Activated CD4-positive, alpha-beta T cell treated with anti-CD3 and anti-CD28 coated beads, Interleukin-2, amount 50 U/mL, for 4 hours (primary cell): Measurements from ENCODE around the gene TRAPPC2L.

Source experiments
- DNase-seq, 2 experiments: peaks; one replicate each; pipeline ENCODE4 v3.0.0-alpha.2; 2020

The TRAPPC2L gene

GRCh38 chr16:88856828-88857727 is at the start of gene TRAPPC2L, which contains the start of gene GALNS:
Gene TRAPPC2L, plus strand, starts transcription at chr16:88857127. Its CDS starts 24 bp downstream, at chr16:88857151.
Gene GALNS, minus strand, starts transcription at chr16:88856947. Its CDS starts 70 bp downstream, at chr16:88856877.
- DNase-seq, result peak; percentile 98

- no peak for DNase-seq
Observed at GRCh38 chr16:88807142-88807625, 49.7 kb upstream of the TRAPPC2L start.

- no peak for DNase-seq
Observed at GRCh38 chr16:88807626-88808453, 49.1 kb upstream of the TRAPPC2L start.

GRCh38 chr16:88809068-88809675 is 47.8 kb upstream of the TRAPPC2L start:
- DNase-seq, result no peak

- DNase-seq, result no peak
Observed at GRCh38 chr16:88809676-88810165, 47.2 kb upstream of the TRAPPC2L start.

GRCh38 chr16:88810166-88810911 is 46.6 kb upstream of the TRAPPC2L start:
- no peak for DNase-seq

GRCh38 chr16:88810912-88811768 is 45.8 kb upstream of the TRAPPC2L start:
- peak; percentile 54 to 57 for DNase-seq

- peak; percentile 95 to 97 for DNase-seq
Observed at GRCh38 chr16:88811769-88812512, 45.0 kb upstream of the TRAPPC2L start, which contains the start of gene APRT. Gene APRT, minus strand, starts transcription at chr16:88811928. Its CDS starts 29 bp downstream, at chr16:88811899.

- DNase-seq, result no peak
Observed at GRCh38 chr16:88812513-88813268, 44.2 kb upstream of the TRAPPC2L start.

- DNase-seq, result no peak
Observed at GRCh38 chr16:88813269-88814143, 43.4 kb upstream of the TRAPPC2L start.

- no peak for DNase-seq
Observed at GRCh38 chr16:88814144-88814502, 42.8 kb upstream of the TRAPPC2L start.

- no peak for DNase-seq
Observed at GRCh38 chr16:88815227-88815626, 41.7 kb upstream of the TRAPPC2L start.

- peak; percentile 45 to 47 for DNase-seq
Observed at GRCh38 chr16:88815901-88816589, 40.9 kb upstream of the TRAPPC2L start.

- DNase-seq, result no peak
Observed at GRCh38 chr16:88816736-88817535, 40.0 kb upstream of the TRAPPC2L start.

- no peak for DNase-seq
Observed at GRCh38 chr16:88817785-88818574, 38.9 kb upstream of the TRAPPC2L start.

- no peak for DNase-seq
Observed at GRCh38 chr16:88818575-88818874, 38.4 kb upstream of the TRAPPC2L start.
